DOHH2 (cell line): ENCODE results near the gene MRPS21.
A peak's percentile ranks its signal among the peaks of the same experiment; 100 is the strongest.

Experiments
- H3F3A ChIP-seq: fragments of 200-600 bp; sonication (generic), shearing (Covaris generic); 2 replicates; pipeline ENCODE4 v1.6.0; 2016; ENCODE audit warnings: antibody characterized with exemption, mild to moderate bottlenecking; ENCODE audit not compliant: control insufficient read depth, insufficient read depth
- H3K27ac ChIP-seq: fragments of 200-600 bp; sonication (generic); 2 replicates; pipeline ENCODE4 v1.5.1; 2014; ENCODE audit warnings: low read depth, mild to moderate bottlenecking, low read length, moderate library complexity
- H3K27me3 ChIP-seq: fragments of 200-600 bp; sonication (generic); 2 replicates; pipeline ENCODE4 v1.6.1; 2014; ENCODE audit warnings: mild to moderate bottlenecking, low read length, mixed read lengths; ENCODE audit not compliant: control insufficient read depth
- H3K36me3 ChIP-seq: fragments of 200-600 bp; sonication (generic); 2 replicates; pipeline ENCODE4 v1.6.1; 2014; ENCODE audit warnings: mild to moderate bottlenecking, low read length, moderate library complexity, mixed read lengths; ENCODE audit not compliant: control insufficient read depth
- H3K4me1 ChIP-seq: fragments of 200-600 bp; sonication (generic); 2 replicates; pipeline ENCODE4 v1.6.1; 2014; ENCODE audit warnings: mild to moderate bottlenecking, low read length, mixed read lengths; ENCODE audit not compliant: control insufficient read depth
- H3K4me2 ChIP-seq: fragments of 200-600 bp; sonication (generic); 2 replicates; pipeline ENCODE4 v1.6.0; 2014; ENCODE audit warnings: mild to moderate bottlenecking, low read length, moderate library complexity
- H3K4me3 ChIP-seq: fragments of 200-600 bp; sonication (generic); 2 replicates; pipeline ENCODE4 v1.5.1; 2014; ENCODE audit warnings: mild to moderate bottlenecking, low read length, mixed read lengths
- H3K79me2 ChIP-seq: fragments of 200-600 bp; sonication (generic); 2 replicates; pipeline ENCODE4 v1.6.1; 2014; ENCODE audit warnings: mild to moderate bottlenecking, low read length, mixed read lengths; ENCODE audit not compliant: control insufficient read depth
- H3K9me2 ChIP-seq: fragments of 200-600 bp; sonication (generic); replicated peaks from 2 replicates; pipeline ENCODE4 v1.6.1; 2014; ENCODE audit warnings: mild to moderate bottlenecking, low read length, mixed read lengths; ENCODE audit not compliant: control insufficient read depth
- H3K9me3 ChIP-seq: fragments of 200-600 bp; sonication (generic); 2 replicates; pipeline ENCODE4 v1.6.1; 2014; ENCODE audit warnings: antibody characterized with exemption, low read length, mixed read lengths; ENCODE audit not compliant: control insufficient read depth, insufficient read depth
- H4K20me1 ChIP-seq: fragments of 200-600 bp; sonication (generic); 2 replicates; pipeline ENCODE4 v1.6.0; 2014; ENCODE audit warnings: low read depth, mild to moderate bottlenecking, antibody characterized with exemption, low read length, moderate library complexity; ENCODE audit not compliant: control insufficient read depth, insufficient read depth
- EZH2phosphoT487 ChIP-seq: fragments of 200-600 bp; sonication (generic); IDR thresholded peaks from 2 replicates; pipeline ENCODE4 v1.6.1; 2017; ENCODE audit warnings: borderline replicate concordance, mild to moderate bottlenecking, antibody characterized with exemption, low read length, moderate library complexity, mixed read lengths
- TF ChIP-seq, protein P1 (sequence below): fragments of 200-600 bp; sonication (generic); IDR thresholded peaks from one replicate; pipeline ENCODE4 v1.5.1; 2014; ENCODE audit warnings: antibody characterized with exemption, mild to moderate bottlenecking, low read depth, low read length; ENCODE audit not compliant: poor library complexity, severe bottlenecking

MRPS21 gene

DNA sequence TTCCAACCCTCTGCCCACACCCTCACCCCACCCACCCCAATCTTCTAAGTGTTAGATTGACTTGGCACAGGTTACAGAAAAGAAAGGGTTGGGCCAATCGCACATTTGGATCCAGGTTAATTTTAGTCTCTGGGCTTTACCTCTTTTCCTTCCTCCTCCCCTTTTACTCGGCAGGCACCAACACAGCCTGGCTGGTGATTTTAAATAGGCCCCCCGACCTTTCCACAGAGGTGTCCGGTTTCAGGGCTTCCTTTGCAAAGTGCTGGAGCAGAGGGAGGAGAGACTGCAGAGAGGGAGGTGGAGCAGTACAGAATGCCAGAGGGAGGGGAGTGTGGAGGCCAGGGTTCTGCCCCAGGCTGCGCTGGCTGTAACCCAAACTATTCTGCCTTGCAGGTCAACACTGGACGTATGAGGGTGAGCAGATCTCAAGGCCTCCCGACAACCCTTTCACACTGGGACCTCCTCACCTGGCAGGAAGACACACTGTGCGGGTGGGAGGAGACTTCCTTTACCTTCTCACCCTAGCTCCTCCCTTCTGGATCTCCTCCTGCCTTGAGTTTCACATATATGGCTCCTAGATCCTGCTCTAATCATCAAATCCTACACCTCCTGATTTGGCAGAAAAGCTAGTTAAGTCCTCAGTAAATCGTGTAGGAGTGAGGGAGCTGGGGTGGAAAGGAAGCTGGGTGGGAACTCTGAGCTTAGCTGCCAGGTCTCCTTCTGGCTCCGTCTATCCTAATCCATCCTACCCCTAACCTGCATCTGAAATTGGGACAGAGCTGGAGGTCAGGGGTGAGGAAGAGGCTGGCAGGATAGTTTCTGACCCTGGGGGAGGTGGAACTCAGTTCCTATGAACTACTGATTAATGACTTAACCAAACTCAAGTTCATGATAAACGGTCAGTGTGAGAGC lies 33.6 kb upstream of the MRPS21 start:
- no peaks in the 10 kb centered on the region for H3K9me3 ChIP-seq
- H3K79me2 ChIP-seq, result no peaks in the 10 kb centered on the region
- no peak overlapping the region for H3K4me2 ChIP-seq
- peaks cover 35% of the 10 kb centered on the region for H3K4me1 ChIP-seq
- no peak overlapping the region for H3K4me3 ChIP-seq
- H3F3A ChIP-seq, result peaks cover 4% of the 10 kb centered on the region
- no peak for TF ChIP-seq EZH2phosphoT487
- TF ChIP-seq, protein P1, sequence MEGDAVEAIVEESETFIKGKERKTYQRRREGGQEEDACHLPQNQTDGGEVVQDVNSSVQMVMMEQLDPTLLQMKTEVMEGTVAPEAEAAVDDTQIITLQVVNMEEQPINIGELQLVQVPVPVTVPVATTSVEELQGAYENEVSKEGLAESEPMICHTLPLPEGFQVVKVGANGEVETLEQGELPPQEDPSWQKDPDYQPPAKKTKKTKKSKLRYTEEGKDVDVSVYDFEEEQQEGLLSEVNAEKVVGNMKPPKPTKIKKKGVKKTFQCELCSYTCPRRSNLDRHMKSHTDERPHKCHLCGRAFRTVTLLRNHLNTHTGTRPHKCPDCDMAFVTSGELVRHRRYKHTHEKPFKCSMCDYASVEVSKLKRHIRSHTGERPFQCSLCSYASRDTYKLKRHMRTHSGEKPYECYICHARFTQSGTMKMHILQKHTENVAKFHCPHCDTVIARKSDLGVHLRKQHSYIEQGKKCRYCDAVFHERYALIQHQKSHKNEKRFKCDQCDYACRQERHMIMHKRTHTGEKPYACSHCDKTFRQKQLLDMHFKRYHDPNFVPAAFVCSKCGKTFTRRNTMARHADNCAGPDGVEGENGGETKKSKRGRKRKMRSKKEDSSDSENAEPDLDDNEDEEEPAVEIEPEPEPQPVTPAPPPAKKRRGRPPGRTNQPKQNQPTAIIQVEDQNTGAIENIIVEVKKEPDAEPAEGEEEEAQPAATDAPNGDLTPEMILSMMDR, result no peak
- peaks cover 40% of the 10 kb centered on the region for H3K27me3 ChIP-seq
- no peaks in the 10 kb centered on the region for H3K9me2 ChIP-seq
- H4K20me1 ChIP-seq, result no peaks in the 10 kb centered on the region
- H3K27ac ChIP-seq, result no peak overlapping the region
- H3K36me3 ChIP-seq, result peaks cover 7% of the 10 kb centered on the region; the same call in 1 of the 2 replicates

DNA sequence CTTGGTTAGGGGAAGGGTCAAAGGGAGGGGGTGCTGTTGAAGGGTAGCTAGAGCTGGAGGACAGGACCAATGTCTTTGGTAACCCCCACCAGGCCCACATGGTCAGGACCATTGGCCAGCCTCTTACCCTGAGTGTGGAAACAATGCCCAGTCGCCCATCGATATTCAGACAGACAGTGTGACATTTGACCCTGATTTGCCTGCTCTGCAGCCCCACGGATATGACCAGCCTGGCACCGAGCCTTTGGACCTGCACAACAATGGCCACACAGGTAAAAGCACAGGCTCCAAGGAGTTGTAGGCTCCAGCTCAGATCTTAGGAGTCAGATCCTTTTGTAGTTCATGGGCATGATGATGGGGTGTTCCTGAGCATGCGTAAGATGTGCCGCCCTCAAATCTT lies 32.3 kb upstream of the MRPS21 start:
- peaks cover 3% of the 10 kb centered on the region; the same call in 1 of the 2 replicates for H3K79me2 ChIP-seq
- H3K4me2 ChIP-seq, result no peak overlapping the region
- H3K27ac ChIP-seq, result no peak overlapping the region
- peaks cover 25% of the 10 kb centered on the region for H3K4me1 ChIP-seq
- H3K4me3 ChIP-seq, result no peak overlapping the region
- H3K36me3 ChIP-seq, result peaks cover 20% of the 10 kb centered on the region
- H3K27me3 ChIP-seq, result peaks cover 36% of the 10 kb centered on the region
- TF ChIP-seq EZH2phosphoT487, result no peak
- TF ChIP-seq, protein P1, result no peak
- H3F3A ChIP-seq, result peaks cover 4% of the 10 kb centered on the region
- H4K20me1 ChIP-seq, result no peaks in the 10 kb centered on the region
- H3K9me3 ChIP-seq, result no peaks in the 10 kb centered on the region
- H3K9me2 ChIP-seq, result no peaks in the 10 kb centered on the region

DNA sequence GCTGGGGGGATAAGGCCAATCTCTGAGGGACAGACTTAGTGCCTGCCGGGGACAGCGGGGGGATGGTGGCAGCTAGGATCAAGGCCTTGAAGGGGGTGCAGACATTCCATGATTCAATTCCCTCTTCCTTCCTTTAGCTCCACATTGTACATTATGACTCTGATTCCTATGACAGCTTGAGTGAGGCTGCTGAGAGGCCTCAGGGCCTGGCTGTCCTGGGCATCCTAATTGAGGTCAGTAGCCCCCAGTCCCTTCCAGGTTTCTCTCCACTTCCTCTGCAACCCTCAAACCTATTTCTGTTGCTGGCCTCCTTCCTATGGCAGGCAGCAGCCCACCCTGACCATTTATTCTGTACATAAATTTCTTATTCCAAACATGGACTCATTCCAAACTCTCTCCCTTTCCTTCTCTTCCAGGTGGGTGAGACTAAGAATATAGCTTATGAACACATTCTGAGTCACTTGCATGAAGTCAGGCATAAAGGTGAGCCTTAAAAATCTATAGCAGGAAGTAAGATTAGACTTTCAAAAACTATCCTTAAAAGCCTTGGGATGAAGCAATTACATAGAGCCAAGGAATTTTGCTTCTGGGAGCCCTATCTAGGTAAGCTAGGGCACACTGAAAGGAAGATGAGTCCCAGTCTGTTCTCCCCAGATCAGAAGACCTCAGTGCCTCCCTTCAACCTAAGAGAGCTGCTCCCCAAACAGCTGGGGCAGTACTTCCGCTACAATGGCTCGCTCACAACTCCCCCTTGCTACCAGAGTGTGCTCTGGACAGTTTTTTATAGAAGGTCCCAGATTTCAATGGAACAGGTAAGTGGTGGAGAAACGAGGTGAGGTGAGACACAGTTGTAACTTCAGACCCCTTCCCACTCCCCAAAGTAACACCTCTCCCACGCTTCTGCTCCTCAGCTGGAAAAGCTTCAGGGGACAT lies 31.0 kb upstream of the MRPS21 start:
- H3K36me3 ChIP-seq, result peaks cover 32% of the 10 kb centered on the region
- H3K9me2 ChIP-seq, result no peaks in the 10 kb centered on the region
- no peaks in the 10 kb centered on the region for H3K9me3 ChIP-seq
- peak overlapping the region; percentile 18; the same call in 1 of the 2 replicates for H3K4me2 ChIP-seq
- no peak overlapping the region for H3K27ac ChIP-seq
- H4K20me1 ChIP-seq, result peaks cover 4% of the 10 kb centered on the region; the same call in 1 of the 2 replicates
- H3K4me3 ChIP-seq, result no peak overlapping the region
- peaks cover 4% of the 10 kb centered on the region for H3F3A ChIP-seq
- TF ChIP-seq EZH2phosphoT487, result no peak
- TF ChIP-seq, protein P1, result no peak
- peaks cover 32% of the 10 kb centered on the region for H3K4me1 ChIP-seq
- H3K27me3 ChIP-seq, result peaks cover 23% of the 10 kb centered on the region
- H3K79me2 ChIP-seq, result peaks cover 16% of the 10 kb centered on the region
